ENCODE data around the gene GAGE13.
"Not testable (repeated sequence)": the region's sequence is repeated elsewhere in the genome, so short reads cannot be mapped to it uniquely, and the experiment has no call there.

Gene GAGE13

GRCh38 chrX:49291615-49292337 lies 39.6 kb upstream of the GAGE13 start:
- Histone ChIP-seq H3F3A (ENCODE audit: control insufficient read depth, insufficient read depth) (no peaks in the 10 kb centered on the region), H3K4me3 (ENCODE audit: low read length) (no peak overlapping the region), H3K27ac (ENCODE audit: low read depth, low read length) (no peak overlapping the region), H3K4me2 (ENCODE audit: low read length) (no peak overlapping the region), H3K4me1 (ENCODE audit: control insufficient read depth, low read length) (no peaks in the 10 kb centered on the region), H3K9me2 (replicated peaks; ENCODE audit: control insufficient read depth, low read length) (no peaks in the 10 kb centered on the region), H3K27me3 (ENCODE audit: control insufficient read depth, low read length) (no peaks in the 10 kb centered on the region), H3K9me3 (ENCODE audit: control insufficient read depth, insufficient read depth, low read length) (no peaks in the 10 kb centered on the region), H3K79me2 (ENCODE audit: control insufficient read depth, low read length) (no peaks in the 10 kb centered on the region), H3K36me3 (ENCODE audit: control insufficient read depth, low read length) (no peaks in the 10 kb centered on the region), H4K20me1 (ENCODE audit: control insufficient read depth, insufficient read depth, low read depth, low read length) (no peaks in the 10 kb centered on the region)
- TF ChIP-seq EZH2phosphoT487 (IDR thresholded peaks at IDR 0.05; ENCODE audit: borderline replicate concordance, low read length) (no peak), CTCF (IDR thresholded peaks at IDR 0.05; ENCODE audit: low read depth, low read length, poor library complexity, severe bottlenecking) (peak; percentile 66)

GRCh38 chrX:49292400-49293362 lies 38.7 kb upstream of the GAGE13 start:
- no peaks in the 10 kb centered on the region for H3K36me3 ChIP-seq (ENCODE audit: control insufficient read depth, low read length)
- no peaks in the 10 kb centered on the region for H3F3A ChIP-seq (ENCODE audit: control insufficient read depth, insufficient read depth)
- H3K4me2 ChIP-seq (ENCODE audit: low read length): no peak overlapping the region
- H3K79me2 ChIP-seq (ENCODE audit: control insufficient read depth, low read length): no peaks in the 10 kb centered on the region
- TF ChIP-seq CTCF (IDR thresholded peaks at IDR 0.05; ENCODE audit: low read depth, low read length, poor library complexity, severe bottlenecking): no peak
- no peak for TF ChIP-seq EZH2phosphoT487 (IDR thresholded peaks at IDR 0.05; ENCODE audit: borderline replicate concordance, low read length)
- H3K27ac ChIP-seq (ENCODE audit: low read depth, low read length): no peak overlapping the region
- no peaks in the 10 kb centered on the region for H3K9me2 ChIP-seq (replicated peaks; ENCODE audit: control insufficient read depth, low read length)
- H3K4me3 ChIP-seq (ENCODE audit: low read length): no peak overlapping the region
- no peaks in the 10 kb centered on the region for H4K20me1 ChIP-seq (ENCODE audit: control insufficient read depth, insufficient read depth, low read depth, low read length)
- H3K27me3 ChIP-seq (ENCODE audit: control insufficient read depth, low read length): no peaks in the 10 kb centered on the region
- no peaks in the 10 kb centered on the region for H3K4me1 ChIP-seq (ENCODE audit: control insufficient read depth, low read length)
- no peaks in the 10 kb centered on the region for H3K9me3 ChIP-seq (ENCODE audit: control insufficient read depth, insufficient read depth, low read length)

- H3K9me3 ChIP-seq (ENCODE audit: control insufficient read depth, insufficient read depth, low read length); H3K79me2 ChIP-seq (ENCODE audit: control insufficient read depth, low read length); H3K9me2 ChIP-seq (replicated peaks; ENCODE audit: control insufficient read depth, low read length); H4K20me1 ChIP-seq (ENCODE audit: control insufficient read depth, insufficient read depth, low read depth, low read length); H3K36me3 ChIP-seq (ENCODE audit: control insufficient read depth, low read length); H3K4me1 ChIP-seq (ENCODE audit: control insufficient read depth, low read length); H3K27me3 ChIP-seq (ENCODE audit: control insufficient read depth, low read length); H3K4me3 ChIP-seq (ENCODE audit: low read length); H3K4me2 ChIP-seq (ENCODE audit: low read length); H3F3A ChIP-seq (ENCODE audit: control insufficient read depth, insufficient read depth); H3K27ac ChIP-seq (ENCODE audit: low read depth, low read length): not testable (repeated sequence)
These were observed 32.1 kb upstream of the GAGE13 start for GRCh38 chrX:49299293-49299692.

GRCh38 chrX:49300703-49301102 lies 30.7 kb upstream of the GAGE13 start:
- no peaks in the 10 kb centered on the region for H3K27me3 ChIP-seq (ENCODE audit: control insufficient read depth, low read length)
- H3K79me2 ChIP-seq (ENCODE audit: control insufficient read depth, low read length): no peaks in the 10 kb centered on the region
- H3K9me3 ChIP-seq (ENCODE audit: control insufficient read depth, insufficient read depth, low read length): no peaks in the 10 kb centered on the region
- no peaks in the 10 kb centered on the region for H4K20me1 ChIP-seq (ENCODE audit: control insufficient read depth, insufficient read depth, low read depth, low read length)
- no peak overlapping the region for H3K27ac ChIP-seq (ENCODE audit: low read depth, low read length)
- TF ChIP-seq CTCF (IDR thresholded peaks at IDR 0.05; ENCODE audit: low read depth, low read length, poor library complexity, severe bottlenecking) (no peak), EZH2phosphoT487 (IDR thresholded peaks at IDR 0.05; ENCODE audit: borderline replicate concordance, low read length) (no peak)
- no peaks in the 10 kb centered on the region for H3K4me1 ChIP-seq (ENCODE audit: control insufficient read depth, low read length)
- no peaks in the 10 kb centered on the region for H3K36me3 ChIP-seq (ENCODE audit: control insufficient read depth, low read length)
- no peaks in the 10 kb centered on the region for H3K9me2 ChIP-seq (replicated peaks; ENCODE audit: control insufficient read depth, low read length)
- no peaks in the 10 kb centered on the region for H3F3A ChIP-seq (ENCODE audit: control insufficient read depth, insufficient read depth)
- H3K4me2 ChIP-seq (ENCODE audit: low read length): no peak overlapping the region
- H3K4me3 ChIP-seq (ENCODE audit: low read length): no peak overlapping the region

Measured in DOHH2 (cell line).